GM19438 (cell line): ENCODE results near the gene CD2.

Experiments
- ATAC-seq: cut with Tn5 transposase; IDR thresholded peaks from one replicate; pipeline ENCODE4 v1.9.1; 2021; ENCODE audit warnings: low read depth; ENCODE audit not compliant: unreplicated experiment

Gene CD2

DNA sequence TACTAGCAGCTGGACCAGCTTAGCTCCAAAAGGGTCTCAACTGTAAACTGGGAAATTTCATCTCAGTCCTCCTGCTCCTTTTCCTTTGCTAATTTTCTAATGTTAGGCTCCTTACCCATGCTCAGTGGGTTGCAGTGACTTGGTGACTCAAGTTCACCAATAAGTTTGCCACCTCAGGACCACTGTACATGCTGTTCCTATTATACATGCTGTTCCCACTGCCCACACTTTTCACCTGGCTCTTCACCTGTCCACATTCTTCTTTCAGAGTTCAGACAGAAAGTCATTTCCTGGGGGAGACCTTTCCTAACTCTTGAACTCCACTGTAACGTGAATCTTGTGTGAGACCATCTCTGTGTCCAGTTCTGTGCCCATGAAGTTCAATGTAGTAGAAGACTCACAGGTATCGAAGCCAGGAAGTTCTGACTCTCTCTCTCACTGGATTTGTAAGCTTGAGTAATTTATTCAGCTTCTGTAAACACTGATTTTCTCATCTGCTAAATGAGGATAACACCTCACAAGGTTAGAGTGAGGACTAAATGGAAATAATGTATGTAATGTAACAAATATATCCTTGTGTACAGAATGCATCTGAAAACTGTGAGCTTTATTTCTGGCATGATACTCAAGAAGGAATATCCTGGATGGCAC, 17.9 kb downstream of the CD2 start:
- no peak for ATAC-seq

- ATAC-seq, result no peak
Observed at GRCh38 chr1:116772648-116773045, 18.4 kb downstream of the CD2 start.

DNA sequence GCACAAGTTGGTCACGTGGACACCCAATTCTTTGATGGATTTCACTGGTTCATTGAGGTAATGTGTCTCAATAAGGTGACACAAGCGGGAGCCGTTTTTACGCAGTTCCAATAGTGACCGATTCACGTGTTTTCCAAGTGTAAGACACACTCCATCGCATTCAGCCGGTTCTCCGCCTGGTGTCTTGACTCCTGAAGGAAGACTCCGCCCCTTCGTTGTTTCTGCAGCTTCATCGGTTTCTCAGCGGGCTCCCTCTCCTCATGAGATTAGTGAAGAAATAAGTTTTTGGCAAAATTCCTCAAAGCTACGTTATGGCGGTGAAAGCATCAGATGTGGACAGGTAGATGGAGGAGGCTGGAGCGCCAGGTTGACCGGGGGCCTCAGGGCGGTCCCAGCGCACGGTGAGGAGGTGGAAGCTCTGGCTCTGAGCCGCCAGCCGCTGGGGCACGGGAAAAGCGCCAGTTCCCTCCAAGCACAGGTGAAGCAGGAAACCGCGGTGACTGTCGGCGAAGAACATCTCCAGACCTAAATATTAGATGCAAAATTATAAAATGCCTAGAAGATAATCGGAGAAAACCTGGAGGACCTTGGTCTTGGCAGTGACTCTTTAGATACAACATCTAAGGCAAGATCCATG, 21.0 kb downstream of the CD2 start:
- ATAC-seq, result no peak

- ATAC-seq, result no peak
Observed at GRCh38 chr1:116777831-116778830, 23.9 kb downstream of the CD2 start.

DNA sequence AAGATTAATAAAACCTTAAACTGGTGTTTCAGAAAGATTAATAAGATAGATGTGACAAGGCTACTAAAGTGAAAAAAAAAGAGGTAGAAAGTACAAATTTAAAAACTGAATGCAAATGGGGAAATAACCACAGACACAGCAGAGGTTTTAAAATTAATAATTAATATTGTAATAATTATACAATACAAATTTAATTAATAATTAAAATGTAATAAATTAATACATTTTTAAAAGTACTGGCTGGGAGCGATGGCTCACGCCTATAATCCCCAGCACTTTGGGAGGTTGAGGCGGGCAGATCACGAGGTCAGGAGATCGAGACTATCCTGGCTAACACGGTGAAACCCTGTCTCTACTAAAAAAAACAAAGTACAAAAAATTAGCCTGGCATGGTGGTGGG, 26.8 kb downstream of the CD2 start:
- ATAC-seq, result no peak

- no peak for ATAC-seq
Observed at GRCh38 chr1:116785006-116785405, 30.8 kb downstream of the CD2 start.

- no peak for ATAC-seq
Observed at GRCh38 chr1:116786049-116786448, 31.8 kb downstream of the CD2 start.

DNA sequence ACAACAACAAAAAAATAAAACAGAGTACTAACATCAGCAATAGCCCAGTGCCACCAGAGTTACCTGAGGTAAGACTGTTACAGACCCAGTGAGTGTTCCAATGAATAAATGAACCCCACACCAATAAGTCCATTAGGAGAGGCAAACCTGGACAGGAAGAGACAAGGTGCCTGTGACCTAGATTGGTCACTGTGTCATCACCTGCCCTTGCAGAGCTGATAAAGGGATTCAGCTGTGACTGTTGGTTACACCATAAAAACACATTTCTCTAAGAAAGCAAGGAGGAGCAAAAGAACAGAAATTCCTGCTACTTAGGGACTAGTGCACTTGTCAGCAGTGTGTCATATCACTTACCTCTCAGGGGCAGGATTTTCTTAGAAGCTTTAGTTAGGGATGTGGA, 37.5 kb downstream of the CD2 start:
- ATAC-seq, result no peak

DNA sequence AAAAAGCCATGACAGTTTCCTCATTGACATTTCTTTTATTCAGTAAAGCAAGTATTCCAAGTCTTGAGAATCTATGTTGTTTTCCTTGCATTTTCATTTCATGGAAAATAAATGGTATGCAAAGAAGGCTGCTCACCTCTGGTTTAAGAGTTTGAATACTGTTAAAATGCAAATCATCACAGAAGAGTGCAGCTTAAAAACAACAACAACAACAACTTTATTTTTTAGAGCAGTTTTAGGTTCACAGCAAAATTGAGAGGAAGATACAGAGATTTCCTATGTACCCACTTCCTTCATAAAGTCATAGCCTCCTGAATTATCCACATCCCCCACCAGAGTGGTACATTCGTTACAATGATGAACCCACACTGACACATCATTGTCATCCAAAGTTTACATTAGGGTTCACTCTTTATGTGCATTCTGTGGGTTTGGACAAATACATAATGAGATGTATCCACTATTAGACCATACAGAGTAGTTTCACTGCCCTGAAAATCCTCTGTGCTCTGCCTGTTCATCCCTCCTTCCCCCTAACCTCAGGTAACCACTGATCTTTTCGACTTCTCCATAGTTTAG, 39.2 kb downstream of the CD2 start:
- ATAC-seq, result no peak

DNA sequence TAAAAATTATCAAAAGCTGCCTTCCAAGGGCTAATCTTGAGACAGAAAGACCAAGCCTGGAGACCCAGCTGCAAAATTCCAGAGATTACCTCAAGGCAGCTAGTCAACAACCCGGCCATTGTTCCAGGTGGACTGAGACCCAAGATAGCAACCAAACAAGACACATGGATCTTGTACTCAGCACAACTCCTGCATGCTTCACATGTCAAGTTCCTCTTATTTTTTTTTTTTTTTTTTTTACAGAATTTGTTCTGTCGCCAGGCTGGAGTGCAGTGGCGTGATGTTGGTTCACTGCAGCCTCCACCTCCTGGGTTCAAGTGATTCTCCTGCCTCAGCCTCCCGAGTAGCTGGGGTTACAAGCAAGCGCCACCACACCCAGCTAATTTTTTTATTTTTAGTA, 40.1 kb downstream of the CD2 start:
- no peak for ATAC-seq

DNA sequence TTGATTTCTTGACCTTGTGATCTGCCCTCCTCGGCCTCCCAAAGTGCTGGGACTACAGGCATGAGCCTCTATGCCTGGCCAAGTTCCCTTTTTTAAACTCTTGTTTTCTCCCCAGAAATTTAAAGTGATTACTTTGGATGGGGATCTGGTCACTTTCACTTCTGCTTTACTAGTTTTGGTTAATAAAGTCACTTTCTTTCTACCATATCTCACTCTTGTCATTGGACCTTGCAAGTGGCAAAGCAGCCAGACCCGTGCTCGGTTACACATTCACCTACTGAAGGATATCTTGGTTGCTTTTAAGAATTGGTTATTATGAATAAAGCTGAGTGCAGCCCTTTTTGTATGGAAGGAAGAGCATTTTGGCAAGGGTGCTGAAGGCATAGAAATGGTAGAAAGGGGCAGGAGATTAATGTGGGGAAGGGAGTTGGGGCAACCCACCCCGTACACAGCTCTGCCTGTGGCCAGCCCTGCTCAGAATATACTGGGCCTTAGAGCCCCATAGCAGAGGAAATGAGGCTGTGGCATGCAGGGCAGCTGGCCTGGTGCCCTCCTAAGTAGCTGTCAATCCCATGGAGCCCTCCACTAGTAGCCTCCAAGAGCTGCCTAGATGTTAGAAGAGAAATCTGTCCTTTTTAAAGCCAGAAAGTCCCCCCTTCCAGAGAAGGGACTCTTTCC, 40.7 kb downstream of the CD2 start:
- no peak for ATAC-seq

DNA sequence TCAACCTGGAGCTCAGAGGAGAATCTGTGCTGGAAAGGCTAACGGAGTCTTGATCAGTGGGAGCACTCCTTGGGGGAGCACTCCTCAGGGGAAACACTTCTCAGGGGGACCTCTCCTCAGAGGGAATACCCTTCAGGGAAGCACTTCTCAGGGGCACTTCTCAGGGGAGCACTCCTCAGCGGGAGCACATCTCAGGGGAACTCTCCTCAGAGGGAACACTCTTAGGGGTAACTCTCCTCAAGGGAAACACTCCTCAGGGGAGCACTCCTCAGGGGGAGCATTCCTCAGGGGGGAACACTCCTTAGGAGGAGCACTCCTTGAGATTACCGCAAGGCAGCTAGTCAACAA, 41.2 kb downstream of the CD2 start:
- ATAC-seq, result no peak

DNA sequence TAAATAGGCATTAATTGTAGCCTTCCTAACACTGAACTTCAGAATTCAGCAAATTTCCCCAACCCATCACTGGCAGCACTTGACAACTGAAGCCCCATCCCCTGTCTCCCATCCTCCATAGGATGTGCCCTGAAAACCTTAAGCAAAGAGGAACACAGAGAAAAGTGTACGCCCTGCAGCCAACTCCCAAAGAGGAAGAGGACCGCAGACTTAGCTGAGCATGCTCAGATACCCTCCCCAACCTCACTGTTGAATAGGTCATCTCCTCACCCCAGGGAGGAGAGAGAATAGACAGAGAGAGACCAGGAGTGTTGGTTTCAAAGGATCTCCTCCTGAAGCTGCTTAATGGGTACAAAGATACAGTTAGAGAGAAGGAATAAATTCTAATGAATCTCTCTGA, 50.5 kb downstream of the CD2 start:
- no peak for ATAC-seq

DNA sequence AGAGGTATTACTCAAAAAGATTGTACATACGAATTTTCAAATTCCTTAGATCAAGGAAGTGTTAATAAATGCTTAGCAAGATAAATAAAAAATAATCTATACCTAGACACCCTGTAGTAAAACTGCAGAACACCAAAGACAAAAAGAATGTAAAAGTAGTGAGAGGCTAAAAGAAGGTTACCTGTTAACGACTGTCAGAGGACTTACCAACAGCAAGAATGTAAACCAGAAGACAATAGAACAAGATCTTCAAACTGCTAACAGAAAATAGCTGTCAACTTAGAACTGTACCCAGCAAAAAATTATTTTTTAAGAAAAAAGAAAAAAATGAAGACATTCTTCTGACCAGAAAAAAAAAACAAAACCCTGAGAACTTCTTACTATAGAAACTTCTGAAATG, 51.2 kb downstream of the CD2 start:
- no peak for ATAC-seq

- no peak for ATAC-seq
Observed at GRCh38 chr1:116806245-116806644, 52.0 kb downstream of the CD2 start.

GRCh38 chr1:116806671-116807070, 52.4 kb downstream of the CD2 start:
- ATAC-seq, result no peak

GRCh38 chr1:116807394-116808199, 53.4 kb downstream of the CD2 start:
- ATAC-seq, result no peak

GRCh38 chr1:116808200-116808847, 54.1 kb downstream of the CD2 start:
- no peak for ATAC-seq

GRCh38 chr1:116808848-116809508, 54.7 kb downstream of the CD2 start:
- no peak for ATAC-seq
